ENCODE measurements around the gene FILIP1L. TPM values are rescaled to one million over a fixed set of nuclear protein-coding genes. Genes with fewer than 3 reads are reported as not detected.

Gene FILIP1L
- total RNA-seq, 2 experiments from 2014 or later: 1.5 to 1.7 TPM

GRCh38 chr3:100083209-100083608 lies 31.1 kb downstream of the FILIP1L start:
- ATAC-seq (no peak), DNase-seq (no peak)
- Mint-ChIP-seq H3K27ac (no peak overlapping the region), H3K27me3 (ENCODE audit: low read depth) (peaks cover 3% of the 10 kb centered on the region), H3K9me3 (ENCODE audit: insufficient read depth) (peaks cover 14% of the 10 kb centered on the region), H3K4me1 (ENCODE audit: low read depth) (peaks cover 47% of the 10 kb centered on the region), H3K36me3 (ENCODE audit: low read depth) (peaks cover 52% of the 10 kb centered on the region), H3K4me3 (no peak overlapping the region)
- ChIA-PET CTCF (interaction anchor here (3.1 kb wide), 1 partner anchor 8 kb away, joined by 25 read pairs; no protein-coding TSS in a partner anchor), POLR2A (no interaction called here)

- Mint-ChIP-seq H3K4me1 (ENCODE audit: low read depth) (peaks cover 43% of the 10 kb centered on the region), H3K4me3 (no peak overlapping the region), H3K36me3 (ENCODE audit: low read depth) (peaks cover 52% of the 10 kb centered on the region), H3K9me3 (ENCODE audit: insufficient read depth) (peaks cover 14% of the 10 kb centered on the region), H3K27ac (no peak overlapping the region), H3K27me3 (ENCODE audit: low read depth) (peaks cover 3% of the 10 kb centered on the region)
- ATAC-seq (no peak), DNase-seq (no peak)
- ChIA-PET CTCF (interaction anchor here (0.8 kb wide), 1 partner anchor 251 kb away, joined by 4 read pairs; no protein-coding TSS in a partner anchor), POLR2A (interaction anchor here (1.0 kb wide), 1 partner anchor 11 kb away, joined by 3 read pairs; no protein-coding TSS in a partner anchor)
Observed at GRCh38 chr3:100082714-100083113, 31.6 kb downstream of the FILIP1L start.

- ATAC-seq (no peak), DNase-seq (no peak)
- CTCF ChIA-PET: interaction anchor here (0.8 kb wide), 1 partner anchor 251 kb away, joined by 4 read pairs; no protein-coding TSS in a partner anchor
- Mint-ChIP-seq H3K36me3 (ENCODE audit: low read depth) (peaks cover 52% of the 10 kb centered on the region), H3K27me3 (ENCODE audit: low read depth) (peaks cover 3% of the 10 kb centered on the region), H3K4me3 (no peak overlapping the region), H3K27ac (no peak overlapping the region), H3K4me1 (ENCODE audit: low read depth) (peaks cover 43% of the 10 kb centered on the region), H3K9me3 (ENCODE audit: insufficient read depth) (peaks cover 14% of the 10 kb centered on the region)
- POLR2A ChIA-PET: interaction anchor here (1.0 kb wide), 1 partner anchor 10 kb away, joined by 3 read pairs; no protein-coding TSS in a partner anchor
Observed at GRCh38 chr3:100081986-100082692, 32.2 kb downstream of the FILIP1L start.

- no peak overlapping the region for H3K27ac Mint-ChIP-seq
- H3K4me1 Mint-ChIP-seq (ENCODE audit: low read depth): peaks cover 43% of the 10 kb centered on the region
- peaks cover 55% of the 10 kb centered on the region for H3K36me3 Mint-ChIP-seq (ENCODE audit: low read depth)
- ChIA-PET CTCF (interaction anchor here (1.3 kb wide), 1 partner anchor 9 kb away, joined by 3 read pairs; no protein-coding TSS in a partner anchor), POLR2A (no interaction called here)
- H3K4me3 Mint-ChIP-seq: no peak overlapping the region
- H3K27me3 Mint-ChIP-seq (ENCODE audit: low read depth): peaks cover 3% of the 10 kb centered on the region
- ATAC-seq (no peak), DNase-seq (no peak)
- H3K9me3 Mint-ChIP-seq (ENCODE audit: insufficient read depth): peaks cover 14% of the 10 kb centered on the region
Observed at GRCh38 chr3:100081311-100081710, 33.0 kb downstream of the FILIP1L start.

- Mint-ChIP-seq H3K36me3 (ENCODE audit: low read depth) (peaks cover 61% of the 10 kb centered on the region), H3K27me3 (ENCODE audit: low read depth) (peaks cover 3% of the 10 kb centered on the region), H3K27ac (no peak overlapping the region), H3K4me3 (no peak overlapping the region), H3K4me1 (ENCODE audit: low read depth) (peaks cover 45% of the 10 kb centered on the region), H3K9me3 (ENCODE audit: insufficient read depth) (peaks cover 14% of the 10 kb centered on the region)
- ATAC-seq: no peak
- CTCF ChIA-PET: interaction anchor here (0.7 to 1.3 kb wide), 3 partner anchors 9 to 23 kb away, joined by 3 read pairs; no protein-coding TSS in a partner anchor
- no peak for DNase-seq
- POLR2A ChIA-PET: no interaction called here
Observed at GRCh38 chr3:100080573-100080972, 33.7 kb downstream of the FILIP1L start.

- ChIA-PET POLR2A (no interaction called here), CTCF (interaction anchor here (0.8 to 0.9 kb wide), 2 partner anchors 10 kb away, joined by 3 read pairs; no protein-coding TSS in a partner anchor)
- ATAC-seq: no peak
- no peak for DNase-seq
- no peak overlapping the region for H3K4me3 Mint-ChIP-seq
- peaks cover 62% of the 10 kb centered on the region for H3K36me3 Mint-ChIP-seq (ENCODE audit: low read depth)
- H3K27ac Mint-ChIP-seq: no peak overlapping the region
- no peaks in the 10 kb centered on the region for H3K27me3 Mint-ChIP-seq (ENCODE audit: low read depth)
- H3K9me3 Mint-ChIP-seq (ENCODE audit: insufficient read depth): peaks cover 18% of the 10 kb centered on the region
- H3K4me1 Mint-ChIP-seq (ENCODE audit: low read depth): peaks cover 46% of the 10 kb centered on the region
Observed at GRCh38 chr3:100079328-100079727, 35.0 kb downstream of the FILIP1L start.

- ChIA-PET CTCF (interaction anchor here (1.1 to 10.1 kb wide), 8 partner anchors 8 to 179 kb away, joined by 3 to 181 read pairs (median 9); no protein-coding TSS in a partner anchor), POLR2A (interaction anchor here (0.6 kb wide), 1 partner anchor 259 kb away, joined by 3 read pairs; the partner anchor contains the start of gene CMSS1)
- H3K4me3 Mint-ChIP-seq: no peak overlapping the region
- peaks cover 53% of the 10 kb centered on the region for H3K4me1 Mint-ChIP-seq (ENCODE audit: low read depth)
- H3K27ac Mint-ChIP-seq: peak overlapping the region; percentile 75
- H3K9me3 Mint-ChIP-seq (ENCODE audit: insufficient read depth): peaks cover 10% of the 10 kb centered on the region
- H3K36me3 Mint-ChIP-seq (ENCODE audit: low read depth): peaks cover 59% of the 10 kb centered on the region
- no peaks in the 10 kb centered on the region for H3K27me3 Mint-ChIP-seq (ENCODE audit: low read depth)
- ATAC-seq: no peak
- DNase-seq: no peak
Observed at GRCh38 chr3:100076731-100077529, 37.4 kb downstream of the FILIP1L start.

- Mint-ChIP-seq H3K9me3 (ENCODE audit: insufficient read depth) (peaks cover 16% of the 10 kb centered on the region), H3K4me3 (peak overlapping the region; percentile 36), H3K36me3 (ENCODE audit: low read depth) (peaks cover 60% of the 10 kb centered on the region), H3K27me3 (ENCODE audit: low read depth) (no peaks in the 10 kb centered on the region), H3K4me1 (ENCODE audit: low read depth) (peaks cover 58% of the 10 kb centered on the region), H3K27ac (peak overlapping the region; percentile 75)
- ATAC-seq (no peak), DNase-seq (no peak)
- ChIA-PET POLR2A (interaction anchor here (0.6 kb wide), 1 partner anchor 393 kb away, joined by 3 read pairs; no protein-coding TSS in a partner anchor), CTCF (interaction anchor here (1.1 to 10.1 kb wide), 9 partner anchors 7 to 180 kb away, joined by 3 to 181 read pairs (median 7); no protein-coding TSS in a partner anchor)
Observed at GRCh38 chr3:100075851-100076730, 38.2 kb downstream of the FILIP1L start.

GRCh38 chr3:100075196-100075595 lies 39.1 kb downstream of the FILIP1L start:
- Mint-ChIP-seq H3K4me1 (ENCODE audit: low read depth) (peaks cover 66% of the 10 kb centered on the region), H3K27ac (peak overlapping the region; percentile 75)

GRCh38 chr3:100073714-100074307 lies 40.5 kb downstream of the FILIP1L start:
- Mint-ChIP-seq H3K36me3 (ENCODE audit: low read depth) (peaks cover 59% of the 10 kb centered on the region), H3K9me3 (ENCODE audit: insufficient read depth) (peaks cover 16% of the 10 kb centered on the region), H3K4me3 (peak overlapping the region; percentile 60), H3K27me3 (ENCODE audit: low read depth) (no peaks in the 10 kb centered on the region), H3K4me1 (ENCODE audit: low read depth) (peaks cover 79% of the 10 kb centered on the region), H3K27ac (peak overlapping the region; percentile 91)
- ChIA-PET POLR2A (interaction anchor here (0.6 to 2.2 kb wide), 4 partner anchors 15 to 206 kb away, joined by 3 to 10 read pairs (median 4); no protein-coding TSS in a partner anchor), CTCF (interaction anchor here (0.9 to 10.1 kb wide), 6 partner anchors 11 to 229 kb away, joined by 3 to 181 read pairs (median 16); partner anchors contain the start of gene TBC1D23)
- ATAC-seq (peak; percentile 66), DNase-seq (peak; percentile 53)

More at GRCh38 chr3:100075196-100075595, 39.1 kb downstream of the FILIP1L start:
- Mint-ChIP-seq H3K9me3 (ENCODE audit: insufficient read depth) (peaks cover 19% of the 10 kb centered on the region), H3K27me3 (ENCODE audit: low read depth) (no peaks in the 10 kb centered on the region), H3K4me3 (peak overlapping the region; percentile 10), H3K36me3 (ENCODE audit: low read depth) (peaks cover 55% of the 10 kb centered on the region)
- ChIA-PET POLR2A (interaction anchor here (0.6 to 2.2 kb wide), 2 partner anchors 14 to 394 kb away, joined by 3 to 10 read pairs; no protein-coding TSS in a partner anchor), CTCF (interaction anchor here (1.2 to 10.1 kb wide), 5 partner anchors 10 to 181 kb away, joined by 5 to 181 read pairs (median 25); no protein-coding TSS in a partner anchor)
- DNase-seq (no peak), ATAC-seq (no peak)
